Fibroblast of villous mesenchyme (primary cell): ENCODE measurements around the gene NRDC. TPM values are rescaled to one million over a fixed set of nuclear protein-coding genes. Genes with fewer than 3 reads are reported as not detected.

Experiments used
- DNase-seq: peaks from one replicate; pipeline ENCODE4 v3.0.0-alpha.2; 2010; ENCODE audit warnings: low read depth
- H3K4me3 ChIP-seq: 2 replicates; pipeline ENCODE4 v1.5.1; 2011; ENCODE audit warnings: low read depth, mild to moderate bottlenecking, low read length
- total RNA-seq: library from RNA; depleted of rRNA; stranded (reverse); fragments of >200 nt; gene quantifications from 2 replicates; pipeline ENCODE4 v1.2.3, GENCODE V29; 2012
- TF ChIP-seq, protein P1 (sequence below): IDR thresholded peaks from 2 replicates; pipeline ENCODE4 v1.5.1; 2012; ENCODE audit warnings: low read depth, mild to moderate bottlenecking, low read length; ENCODE audit not compliant: insufficient read depth

The NRDC gene, protein sequence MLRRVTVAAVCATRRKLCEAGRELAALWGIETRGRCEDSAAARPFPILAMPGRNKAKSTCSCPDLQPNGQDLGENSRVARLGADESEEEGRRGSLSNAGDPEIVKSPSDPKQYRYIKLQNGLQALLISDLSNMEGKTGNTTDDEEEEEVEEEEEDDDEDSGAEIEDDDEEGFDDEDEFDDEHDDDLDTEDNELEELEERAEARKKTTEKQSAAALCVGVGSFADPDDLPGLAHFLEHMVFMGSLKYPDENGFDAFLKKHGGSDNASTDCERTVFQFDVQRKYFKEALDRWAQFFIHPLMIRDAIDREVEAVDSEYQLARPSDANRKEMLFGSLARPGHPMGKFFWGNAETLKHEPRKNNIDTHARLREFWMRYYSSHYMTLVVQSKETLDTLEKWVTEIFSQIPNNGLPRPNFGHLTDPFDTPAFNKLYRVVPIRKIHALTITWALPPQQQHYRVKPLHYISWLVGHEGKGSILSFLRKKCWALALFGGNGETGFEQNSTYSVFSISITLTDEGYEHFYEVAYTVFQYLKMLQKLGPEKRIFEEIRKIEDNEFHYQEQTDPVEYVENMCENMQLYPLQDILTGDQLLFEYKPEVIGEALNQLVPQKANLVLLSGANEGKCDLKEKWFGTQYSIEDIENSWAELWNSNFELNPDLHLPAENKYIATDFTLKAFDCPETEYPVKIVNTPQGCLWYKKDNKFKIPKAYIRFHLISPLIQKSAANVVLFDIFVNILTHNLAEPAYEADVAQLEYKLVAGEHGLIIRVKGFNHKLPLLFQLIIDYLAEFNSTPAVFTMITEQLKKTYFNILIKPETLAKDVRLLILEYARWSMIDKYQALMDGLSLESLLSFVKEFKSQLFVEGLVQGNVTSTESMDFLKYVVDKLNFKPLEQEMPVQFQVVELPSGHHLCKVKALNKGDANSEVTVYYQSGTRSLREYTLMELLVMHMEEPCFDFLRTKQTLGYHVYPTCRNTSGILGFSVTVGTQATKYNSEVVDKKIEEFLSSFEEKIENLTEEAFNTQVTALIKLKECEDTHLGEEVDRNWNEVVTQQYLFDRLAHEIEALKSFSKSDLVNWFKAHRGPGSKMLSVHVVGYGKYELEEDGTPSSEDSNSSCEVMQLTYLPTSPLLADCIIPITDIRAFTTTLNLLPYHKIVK
- 90.5 and 112 TPM in 2 replicates for total RNA-seq

DNA sequence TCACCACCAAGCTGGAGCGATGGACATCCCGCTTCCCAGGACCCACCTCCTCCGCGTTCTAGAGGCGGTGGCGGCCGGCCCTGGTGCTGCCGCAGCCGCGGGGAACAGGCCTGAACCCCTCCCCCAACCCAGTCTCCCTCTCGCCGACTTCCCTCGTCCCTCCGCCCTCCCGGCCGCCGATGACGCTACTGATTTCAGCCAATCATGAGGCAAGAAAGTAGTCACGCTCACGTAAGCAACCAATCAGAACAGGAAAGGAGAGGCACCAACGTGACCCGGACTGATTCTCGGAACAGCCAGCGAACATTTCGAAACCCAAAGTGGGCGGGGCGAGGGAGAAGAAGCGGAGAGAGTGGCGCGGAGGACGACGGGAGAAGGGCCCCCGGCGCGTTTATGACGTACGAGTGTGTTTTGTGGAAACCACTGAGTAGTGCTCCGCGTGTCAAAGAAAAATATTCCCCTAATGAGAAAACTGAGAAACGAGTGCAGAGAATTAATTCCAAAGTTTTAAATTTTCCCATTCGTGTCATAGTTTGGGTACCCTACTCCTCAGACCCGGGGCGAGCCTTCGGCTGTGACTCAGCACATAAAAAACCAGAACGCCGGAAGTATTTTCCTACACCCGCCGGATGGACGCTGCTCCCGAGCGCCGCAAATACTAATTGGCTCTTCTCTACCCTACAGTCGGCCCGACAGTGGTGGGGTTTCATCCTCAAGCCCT lies at the start of gene NRDC:
NRDC (minus strand) TSS at position 112 of the 721 bp plus-strand sequence. CDS start 112 bp downstream, outside the sequence.
- TF ChIP-seq, protein P1, sequence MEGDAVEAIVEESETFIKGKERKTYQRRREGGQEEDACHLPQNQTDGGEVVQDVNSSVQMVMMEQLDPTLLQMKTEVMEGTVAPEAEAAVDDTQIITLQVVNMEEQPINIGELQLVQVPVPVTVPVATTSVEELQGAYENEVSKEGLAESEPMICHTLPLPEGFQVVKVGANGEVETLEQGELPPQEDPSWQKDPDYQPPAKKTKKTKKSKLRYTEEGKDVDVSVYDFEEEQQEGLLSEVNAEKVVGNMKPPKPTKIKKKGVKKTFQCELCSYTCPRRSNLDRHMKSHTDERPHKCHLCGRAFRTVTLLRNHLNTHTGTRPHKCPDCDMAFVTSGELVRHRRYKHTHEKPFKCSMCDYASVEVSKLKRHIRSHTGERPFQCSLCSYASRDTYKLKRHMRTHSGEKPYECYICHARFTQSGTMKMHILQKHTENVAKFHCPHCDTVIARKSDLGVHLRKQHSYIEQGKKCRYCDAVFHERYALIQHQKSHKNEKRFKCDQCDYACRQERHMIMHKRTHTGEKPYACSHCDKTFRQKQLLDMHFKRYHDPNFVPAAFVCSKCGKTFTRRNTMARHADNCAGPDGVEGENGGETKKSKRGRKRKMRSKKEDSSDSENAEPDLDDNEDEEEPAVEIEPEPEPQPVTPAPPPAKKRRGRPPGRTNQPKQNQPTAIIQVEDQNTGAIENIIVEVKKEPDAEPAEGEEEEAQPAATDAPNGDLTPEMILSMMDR: no peak

DNA sequence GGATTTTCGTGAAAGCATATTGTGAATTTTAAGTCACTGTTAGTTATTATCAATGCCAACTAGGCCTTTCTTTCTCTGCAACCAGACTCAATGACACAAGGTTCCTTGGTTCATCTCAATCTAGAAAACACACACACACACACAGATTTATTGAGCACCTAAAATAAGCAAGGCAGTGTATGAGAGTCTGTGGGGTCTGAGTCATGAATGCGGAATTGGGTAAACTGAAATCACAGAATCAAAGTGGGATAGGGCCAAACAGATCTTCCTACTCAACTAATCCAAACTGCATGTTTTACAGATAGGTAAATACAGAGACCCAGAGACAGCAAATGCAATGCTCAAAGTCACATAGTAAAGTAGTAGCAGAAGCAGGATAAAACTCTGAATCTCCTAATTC lies 48.5 kb upstream of the NRDC start:
- no peak overlapping the region for H3K4me3 ChIP-seq
- TF ChIP-seq, protein P1: no peak
- DNase-seq: no peak

More for the DNA sequence above, at the start of gene NRDC:
- H3K4me3 ChIP-seq: peak within 1 kb of the TSS; percentile 100
- DNase-seq: peak; percentile 100

DNA sequence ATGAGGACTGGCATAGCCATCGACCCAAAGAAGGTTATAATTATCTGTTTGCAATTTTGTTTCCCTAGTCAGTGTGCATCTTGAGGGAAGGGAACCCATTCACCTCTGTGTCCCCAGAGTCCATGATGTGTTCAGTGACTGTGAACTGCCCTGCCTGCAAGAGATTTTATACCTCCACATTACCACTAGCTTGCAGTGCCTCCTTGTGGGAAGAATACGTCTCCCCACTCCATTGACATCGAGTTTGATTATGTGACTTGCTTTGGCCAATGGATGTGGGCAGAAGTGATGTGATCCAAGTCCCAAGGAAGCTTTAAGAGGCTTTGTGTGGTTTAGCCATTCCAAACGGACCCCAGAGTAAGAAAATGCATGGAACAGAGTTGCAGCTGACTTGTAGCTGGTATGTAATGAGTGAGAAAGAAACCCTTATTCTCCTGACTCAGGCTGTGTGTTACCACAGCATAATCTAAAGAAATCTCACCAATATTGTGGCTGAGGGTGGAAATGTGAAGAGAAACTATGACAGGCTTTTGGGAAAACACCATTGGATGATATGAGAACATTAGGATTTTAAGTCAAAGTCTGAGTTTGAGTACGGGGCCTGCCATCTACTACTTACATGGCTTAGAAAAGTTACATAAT lies 47.8 kb upstream of the NRDC start:
- H3K4me3 ChIP-seq: no peak overlapping the region
- TF ChIP-seq, protein P1: peak; percentile 60
- peak; percentile 53 for DNase-seq

DNA sequence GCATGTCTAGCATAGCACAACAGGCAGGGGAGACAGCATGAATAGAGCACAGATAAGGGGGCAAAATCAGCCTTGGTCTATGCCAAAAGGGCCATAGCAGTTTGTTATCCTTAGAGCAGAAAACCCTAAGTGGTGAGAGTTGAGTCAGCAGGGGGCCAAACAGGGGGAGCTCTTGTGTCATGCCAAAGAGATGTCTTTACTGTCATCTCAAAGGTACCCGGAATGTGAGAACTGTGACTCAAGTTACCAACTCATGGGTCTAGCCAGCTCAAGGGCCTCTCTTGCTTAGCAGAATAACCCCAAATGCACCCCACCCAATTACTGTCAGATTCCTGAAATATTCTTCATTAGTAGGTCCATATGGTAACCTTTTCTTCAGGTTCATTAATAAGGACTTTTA lies 45.9 kb upstream of the NRDC start:
- TF ChIP-seq, protein P1: no peak

DNA sequence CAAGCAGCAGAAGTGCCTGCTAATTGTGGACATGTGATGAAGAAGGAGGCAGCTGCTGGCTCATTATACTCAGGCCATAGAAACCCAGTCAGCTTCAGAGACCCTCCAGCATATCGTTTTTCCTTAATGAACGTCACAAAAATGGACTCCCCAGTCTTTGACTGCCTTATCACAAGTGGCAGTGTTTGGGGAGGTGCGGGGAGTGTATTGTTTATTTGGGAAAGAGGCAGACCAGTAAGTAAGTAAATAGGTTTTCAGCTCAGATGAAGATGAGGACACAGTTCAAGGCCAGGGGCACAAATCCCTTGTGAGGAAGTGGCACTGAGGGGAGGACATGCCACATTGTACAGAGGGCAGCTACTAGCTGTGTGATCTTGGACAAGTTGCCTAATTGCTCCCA lies 43.5 kb upstream of the NRDC start:
- H3K4me3 ChIP-seq: no peak overlapping the region
- DNase-seq: no peak
- TF ChIP-seq, protein P1: no peak

More for the DNA sequence above, 45.9 kb upstream of the NRDC start:
- H3K4me3 ChIP-seq: no peak overlapping the region
- DNase-seq: no peak
